Liver (tissue), 9 donors: ENCODE data around the gene CAMK2B. TPM values are rescaled to one million over a fixed set of nuclear protein-coding genes. Genes with fewer than 3 reads are reported as not detected.

ENCODE experiments used
- DNase-seq: peaks from one replicate; pipeline ENCODE4 v3.0.0-alpha.2; 2017; ENCODE audit warnings: low spot score
- H3K27ac ChIP-seq, 2 donors: one replicate each; pipeline ENCODE4 v1.7.0; 2013; ENCODE audit warnings: inconsistent platforms in 2 of 2, low read length in 2 of 2, control low read depth in 1 of 2, low read depth in 1 of 2, mild to moderate bottlenecking in 1 of 2
- H3K27me3 ChIP-seq, 4 donors: one replicate each; pipeline versions ENCODE4 v1.6.1 to v1.7.0; 2013; ENCODE audit warnings: low read length in 3 of 4, inconsistent platforms in 1 of 4, mild to moderate bottlenecking in 1 of 4, moderate library complexity in 1 of 4; ENCODE audit not compliant: control insufficient read depth in 4 of 4, insufficient read depth in 4 of 4
- H3K36me3 ChIP-seq, 4 donors: one replicate each; pipeline versions ENCODE4 v1.6.1 to v1.7.0; 2013; ENCODE audit warnings: low read length in 3 of 4, mild to moderate bottlenecking in 3 of 4, low read depth in 1 of 4, moderate library complexity in 1 of 4; ENCODE audit not compliant: control insufficient read depth in 4 of 4, insufficient read depth in 3 of 4
- H3K4me1 ChIP-seq, 4 donors: one replicate each; pipeline versions ENCODE4 v1.6.1 to v1.7.0; 2013; ENCODE audit warnings: low read length in 3 of 4, mild to moderate bottlenecking in 3 of 4, moderate library complexity in 1 of 4; ENCODE audit not compliant: control insufficient read depth in 4 of 4, insufficient read depth in 4 of 4
- H3K4me3 ChIP-seq, 3 donors: one replicate each; pipeline versions ENCODE4 v1.6.1 to v1.7.0; 2013; ENCODE audit warnings: low read length in 3 of 3, control low read depth in 1 of 3, low read depth in 1 of 3, mild to moderate bottlenecking in 1 of 3
- H3K9ac ChIP-seq, 2 donors: one replicate each; pipeline ENCODE4 v1.7.0; 2013; ENCODE audit warnings: low read length in 2 of 2, mild to moderate bottlenecking in 2 of 2, moderate library complexity in 2 of 2, control low read depth in 1 of 2, low read depth in 1 of 2
- H3K9me3 ChIP-seq, 4 donors: one replicate each; pipeline versions ENCODE4 v1.6.1 to v1.7.0; 2013; ENCODE audit warnings: low read length in 3 of 4; ENCODE audit not compliant: control insufficient read depth in 4 of 4
- ATF3 ChIP-seq: IDR thresholded peaks from 2 replicates; pipeline ENCODE4 v1.6.1; 2016; ENCODE audit warnings: antibody characterized with exemption
- CTCF ChIP-seq: fragments of 150-350 bp; IDR thresholded peaks from 2 replicates; pipeline ENCODE4 v1.5.1; 2017; ENCODE audit warnings: improper control_type of control experiment, low read depth, low read length; ENCODE audit not compliant: missing input control
- EGR1 ChIP-seq, 2 donors: IDR thresholded peaks; 2 replicates each; pipeline ENCODE4 v1.6.1; 2016 to 2018; ENCODE audit warnings: antibody characterized with exemption in 2 of 2, low read depth in 2 of 2
- FOXA1 ChIP-seq: IDR thresholded peaks from 2 replicates; pipeline ENCODE4 v1.6.1; 2016; ENCODE audit warnings: antibody characterized with exemption
- FOXA2 ChIP-seq: IDR thresholded peaks from 2 replicates; pipeline ENCODE4 v1.6.1; 2016; ENCODE audit warnings: antibody characterized with exemption
- GABPA ChIP-seq, 2 donors: IDR thresholded peaks in 1 of 2; conservative IDR thresholded peaks in 1 of 2; 2 replicates each; pipeline ENCODE4 v1.6.1; 2016; ENCODE audit warnings: antibody characterized with exemption in 2 of 2, mild to moderate bottlenecking in 1 of 2, moderate library complexity in 1 of 2
- HNF4A ChIP-seq, 2 donors: conservative IDR thresholded peaks; 2 replicates each; pipeline ENCODE4 v1.6.1; 2016; ENCODE audit warnings: antibody characterized with exemption in 2 of 2, mild to moderate bottlenecking in 2 of 2
- HNF4G ChIP-seq: IDR thresholded peaks from 2 replicates; pipeline ENCODE4 v1.6.1; 2016; ENCODE audit warnings: antibody characterized with exemption
- JUND ChIP-seq, 2 donors: IDR thresholded peaks; 2 replicates each; pipeline ENCODE4 v1.6.1; 2016; ENCODE audit warnings: antibody characterized with exemption in 2 of 2
- MAX ChIP-seq: IDR thresholded peaks from 2 replicates; pipeline ENCODE4 v1.6.1; 2016; ENCODE audit warnings: antibody characterized with exemption
- NR2F2 ChIP-seq: IDR thresholded peaks from 2 replicates; pipeline ENCODE4 v1.6.1; 2016; ENCODE audit warnings: antibody characterized with exemption
- RAD21 ChIP-seq, 2 donors: IDR thresholded peaks; 2 replicates each; pipeline ENCODE4 v1.6.1; 2016; ENCODE audit warnings: antibody characterized with exemption in 2 of 2, mild to moderate bottlenecking in 2 of 2
- REST ChIP-seq: IDR thresholded peaks from 2 replicates; pipeline ENCODE4 v1.6.1; 2016; ENCODE audit warnings: antibody characterized with exemption, mild to moderate bottlenecking
- RXRA ChIP-seq, 2 donors: IDR thresholded peaks; 2 replicates each; pipeline ENCODE4 v1.6.1; 2017 to 2018; ENCODE audit warnings: antibody characterized with exemption in 2 of 2, mild to moderate bottlenecking in 1 of 2
- SP1 ChIP-seq: IDR thresholded peaks from 2 replicates; pipeline ENCODE4 v1.6.1; 2018; ENCODE audit warnings: antibody characterized with exemption, mild to moderate bottlenecking
- TAF1 ChIP-seq: conservative IDR thresholded peaks from 2 replicates; pipeline ENCODE4 v1.6.1; 2016; ENCODE audit warnings: antibody characterized with exemption, mild to moderate bottlenecking
- YY1 ChIP-seq: IDR thresholded peaks from 2 replicates; pipeline ENCODE4 v1.6.1; 2016; ENCODE audit warnings: antibody characterized with exemption, mild to moderate bottlenecking
- ZBTB33 ChIP-seq: IDR thresholded peaks from 2 replicates; pipeline ENCODE4 v1.6.1; 2016; ENCODE audit warnings: antibody characterized with exemption
- WGBS: extraction: QIAGEN DNeasy Blood & Tissue Kit; methylation state at CpG from one replicate; pipeline ENCODE4 v1.1.7; 2013; 5-methylcytosine and 5-hydroxymethylcytosine counted together
- polyA plus RNA-seq, 2 donors: library from polyadenylated mRNA; stranded (reverse) in 1 of 2; unstranded in 1 of 2; fragments of 200-250 nt in 1 of 2; fragments of >200 nt in 1 of 2; fragmentation: Nextera tagmentation in 1 of 2; extraction: Ambion mirVana in 1 of 2; gene quantifications; one replicate each; pipeline versions ENCODE4 v1.2.1 to v1.2.3, GENCODE V29; 2013 to 2015
- total RNA-seq, 2 donors: library from RNA; depleted of rRNA; stranded (reverse); fragments of >200 nt; gene quantifications; one replicate each; pipeline ENCODE4 v1.2.3, GENCODE V29; 2014
- donor health status: healthy.
- donor health status: healthy.
- donor health status: healthy.
- donor health status: healthy.
- donor health status: healthy.

CAMK2B gene
- total and polyA plus RNA-seq, 4 donors, result 2.1 to 3.3 (median 2.2) TPM; not detected in 1

GRCh38 chr7:44272981-44273380 is 52.4 kb downstream of the CAMK2B start:
- no peaks in the 10 kb centered on the region for H3K9me3 ChIP-seq
- no peaks in the 10 kb centered on the region for H3K4me1 ChIP-seq
- no peak overlapping the region for H3K4me3 ChIP-seq
- no peak overlapping the region for H3K27ac ChIP-seq
- no peak overlapping the region for H3K9ac ChIP-seq
- no peaks in the 10 kb centered on the region for H3K36me3 ChIP-seq
- TF ChIP-seq HNF4A (conservative IDR thresholded peaks at IDR 0.05) (no peak), NR2F2 (no peak), FOXA2 (no peak), FOXA1 (no peak)
- DNase-seq, result no peak
- 94% methylated on average over 6 of the region's 6 CpGs for WGBS
- H3K27me3 ChIP-seq, result no peaks in the 10 kb centered on the region

- TF ChIP-seq RAD21 (IDR thresholded peaks at IDR 0.05), result no peak
- TF ChIP-seq HNF4A (conservative IDR thresholded peaks at IDR 0.05), result no peak
- TF ChIP-seq REST, result no peak
- no peak for TF ChIP-seq CTCF
- no peak for TF ChIP-seq NR2F2
- TF ChIP-seq SP1, result no peak
- TF ChIP-seq FOXA1, result no peak
- no peak for TF ChIP-seq TAF1
- TF ChIP-seq EGR1 (IDR thresholded peaks at IDR 0.05; ENCODE audit: low read depth in 2 of 2), result no peak
- no peaks in the 10 kb centered on the region for H3K9me3 ChIP-seq
- no peaks in the 10 kb centered on the region for H3K4me1 ChIP-seq
- no peak overlapping the region for H3K4me3 ChIP-seq
- H3K9ac ChIP-seq, result no peak overlapping the region
- H3K36me3 ChIP-seq, result no peaks in the 10 kb centered on the region
- no peak for DNase-seq
- no peak overlapping the region for H3K27ac ChIP-seq
- no peaks in the 10 kb centered on the region for H3K27me3 ChIP-seq
- WGBS, result 91% methylated on average over 7 of the region's 7 CpGs
Observed at GRCh38 chr7:44272456-44272855, 52.9 kb downstream of the CAMK2B start.

- Histone ChIP-seq H3K27me3 (no peaks in the 10 kb centered on the region), H3K9ac (no peak overlapping the region)
- 91% methylated on average over 7 of the region's 7 CpGs for WGBS
Observed at GRCh38 chr7:44269943-44270493, 55.4 kb downstream of the CAMK2B start.

More at GRCh38 chr7:44269943-44270493, 55.4 kb downstream of the CAMK2B start:
- no peaks in the 10 kb centered on the region for H3K36me3 ChIP-seq
- no peaks in the 10 kb centered on the region for H3K4me1 ChIP-seq
- no peak for DNase-seq
- TF ChIP-seq HNF4A (conservative IDR thresholded peaks at IDR 0.05), result no peak
- no peak for TF ChIP-seq YY1
- no peak for TF ChIP-seq RAD21 (IDR thresholded peaks at IDR 0.05)
- no peak for TF ChIP-seq SP1
- TF ChIP-seq FOXA2, result no peak
- no peak for TF ChIP-seq JUND (IDR thresholded peaks at IDR 0.05)
- TF ChIP-seq TAF1, result no peak
- TF ChIP-seq RXRA (IDR thresholded peaks at IDR 0.05), result no peak
- TF ChIP-seq EGR1 (IDR thresholded peaks at IDR 0.05; ENCODE audit: low read depth in 2 of 2), result no peak
- TF ChIP-seq FOXA1, result no peak
- TF ChIP-seq GABPA (IDR thresholded peaks at IDR 0.05 in 1 of 2, conservative IDR thresholded peaks at IDR 0.05 in 1 of 2), result no peak
- TF ChIP-seq HNF4G, result no peak
- TF ChIP-seq ZBTB33, result no peak
- no peak for TF ChIP-seq CTCF
- TF ChIP-seq ATF3, result no peak
- TF ChIP-seq MAX, result no peak
- no peak for TF ChIP-seq NR2F2
- no peak overlapping the region for H3K27ac ChIP-seq
- no peaks in the 10 kb centered on the region for H3K9me3 ChIP-seq
- no peak overlapping the region for H3K4me3 ChIP-seq
